Neuronal stem cell (in vitro differentiated cells): ENCODE measurements around the gene PRKN.

ENCODE experiments used
- DNase-seq: peaks from one replicate; pipeline ENCODE4 v3.0.0-alpha.2; 2013; ENCODE audit warnings: low spot score
- H2AFZ ChIP-seq: one replicate; pipeline ENCODE4 v1.6.1; 2013; ENCODE audit warnings: mild to moderate bottlenecking, low read length, inconsistent platforms
- H2AK5ac ChIP-seq: 2 replicates; pipeline ENCODE4 v1.6.1; 2013; ENCODE audit warnings: low read depth, mild to moderate bottlenecking, inconsistent platforms, low read length, moderate library complexity, mixed read lengths
- H2BK120ac ChIP-seq: 2 replicates; pipeline ENCODE4 v1.6.1; 2013; ENCODE audit warnings: low read depth, mild to moderate bottlenecking, inconsistent platforms, low read length, moderate library complexity, mixed read lengths
- H2BK12ac ChIP-seq: one replicate; pipeline ENCODE4 v1.6.1; 2013; ENCODE audit warnings: low read length, inconsistent platforms
- H2BK15ac ChIP-seq: 2 replicates; pipeline ENCODE4 v1.6.1; 2013; ENCODE audit warnings: mild to moderate bottlenecking, low read length, inconsistent platforms, mixed read lengths
- H2BK5ac ChIP-seq: one replicate; pipeline ENCODE4 v1.6.1; 2013; ENCODE audit warnings: inconsistent platforms, mild to moderate bottlenecking, low read length, moderate library complexity
- H3K14ac ChIP-seq: one replicate; pipeline ENCODE4 v1.6.1; 2013; ENCODE audit warnings: low read length, inconsistent platforms
- H3K18ac ChIP-seq: 2 replicates; pipeline ENCODE4 v1.6.1; 2013; ENCODE audit warnings: low read length, inconsistent platforms
- H3K23ac ChIP-seq: 2 replicates; pipeline ENCODE4 v1.6.1; 2013; ENCODE audit warnings: low read depth, mild to moderate bottlenecking, mixed read lengths, low read length, inconsistent platforms; ENCODE audit not compliant: poor library complexity
- H3K27ac ChIP-seq: replicated peaks from 3 replicates; pipeline ENCODE4 v1.5.1; 2013; ENCODE audit warnings: low read length, inconsistent platforms
- H3K27me3 ChIP-seq, 3 experiments: 2 replicates each; pipeline ENCODE4 v1.6.1; 2013; ENCODE audit warnings: low read length in 3 of 3, mild to moderate bottlenecking in 2 of 3, inconsistent platforms in 1 of 3, low read depth in 1 of 3, mixed read lengths in 1 of 3, moderate library complexity in 1 of 3; ENCODE audit not compliant: control insufficient read depth in 3 of 3, insufficient read depth in 3 of 3
- H3K36me3 ChIP-seq, 2 donors: replicated peaks in 1 of 2; 2 replicates each; pipeline ENCODE4 v1.6.1; 2013; ENCODE audit warnings: low read length in 2 of 2; ENCODE audit not compliant: control insufficient read depth in 2 of 2, insufficient read depth in 2 of 2
- H3K4ac ChIP-seq: 2 replicates; pipeline ENCODE4 v1.6.1; 2013; ENCODE audit warnings: inconsistent platforms, mild to moderate bottlenecking, low read length, moderate library complexity
- H3K4me1 ChIP-seq, 2 donors: 1 replicate in 1 of 2; 2 replicates in 1 of 2; pipeline ENCODE4 v1.6.1; 2013; ENCODE audit warnings: low read length in 2 of 2, low read depth in 1 of 2; ENCODE audit not compliant: control insufficient read depth in 2 of 2, insufficient read depth in 1 of 2
- H3K4me2 ChIP-seq: one replicate; pipeline ENCODE4 v1.6.1; 2013; ENCODE audit warnings: mild to moderate bottlenecking, low read length, inconsistent platforms; ENCODE audit not compliant: insufficient read depth, poor library complexity, severe bottlenecking
- H3K4me3 ChIP-seq, 2 donors: 2 replicates each; pipeline ENCODE4 v1.5.1; 2013; ENCODE audit warnings: low read length in 2 of 2, mild to moderate bottlenecking in 2 of 2, inconsistent platforms in 1 of 2, moderate library complexity in 1 of 2
- H3K79me1 ChIP-seq: one replicate; pipeline ENCODE4 v1.6.1; 2013; ENCODE audit warnings: low read depth, mild to moderate bottlenecking, inconsistent platforms, low read length, moderate library complexity
- H3K9ac ChIP-seq: one replicate; pipeline ENCODE4 v1.6.1; 2013; ENCODE audit warnings: mild to moderate bottlenecking, low read depth, low read length, inconsistent platforms; ENCODE audit not compliant: poor library complexity
- H3K9me3 ChIP-seq, 2 donors: replicated peaks in 1 of 2; 2 replicates each; pipeline versions ENCODE3 to v1.6.1; 2013; ENCODE audit warnings: low read length in 2 of 2, mild to moderate bottlenecking in 2 of 2, inconsistent platforms in 1 of 2, low read depth in 1 of 2, mixed read lengths in 1 of 2, moderate library complexity in 1 of 2; ENCODE audit not compliant: control insufficient read depth in 2 of 2, insufficient read depth in 1 of 2
- H4K8ac ChIP-seq: one replicate; pipeline ENCODE4 v1.6.1; 2013; ENCODE audit warnings: low read depth, mild to moderate bottlenecking, inconsistent platforms, low read length, moderate library complexity
- H4K91ac ChIP-seq: one replicate; pipeline ENCODE4 v1.6.1; 2013; ENCODE audit warnings: low read length, low read depth, mild to moderate bottlenecking, inconsistent platforms; ENCODE audit not compliant: poor library complexity
- WGBS, 2 donors: extraction: QIAGEN DNeasy Blood & Tissue Kit; methylation state at CpG; one replicate each; pipeline ENCODE4 v1.1.7; 2013; ENCODE audit warnings: missing lambda C conversion rate in 2 of 2, mixed read lengths in 1 of 2; ENCODE audit not compliant: insufficient read length in 2 of 2, insufficient replicate concordance in 1 of 2; ENCODE audit errors: extremely low coverage in 2 of 2; 5-methylcytosine and 5-hydroxymethylcytosine counted together

Gene PRKN

GRCh38 chr6:161302949-161303348 is 1424.6 kb downstream of the PRKN start:
- no peak for DNase-seq
- Histone ChIP-seq H3K18ac (no peak overlapping the region), H3K79me1 (no peaks in the 10 kb centered on the region), H2BK120ac (no peak overlapping the region), H4K8ac (no peak overlapping the region), H3K27ac (no peak overlapping the region), H3K4ac (no peak overlapping the region), H3K23ac (no peak overlapping the region), H3K27me3 (peaks cover 0 to 9% (median 0%) of the 10 kb centered on the region in 3 experiments), H2BK12ac (no peak overlapping the region), H3K4me3 (no peak overlapping the region), H3K14ac (no peak overlapping the region), H2BK15ac (no peak overlapping the region), H2AFZ (no peak overlapping the region), H2BK5ac (no peak overlapping the region), H4K91ac (no peak overlapping the region), H3K9ac (no peak overlapping the region), H3K4me2 (no peak overlapping the region), H3K9me3 (peaks cover 0 to 2% of the 10 kb centered on the region in 2 donors), H3K36me3 (peaks cover 0 to 3% of the 10 kb centered on the region in 2 donors), H3K4me1 (no peaks in the 10 kb centered on the region), H2AK5ac (no peak overlapping the region)
- no CpG with 5 or more reads among the region's 6 CpGs for WGBS, 2 donors

DNA sequence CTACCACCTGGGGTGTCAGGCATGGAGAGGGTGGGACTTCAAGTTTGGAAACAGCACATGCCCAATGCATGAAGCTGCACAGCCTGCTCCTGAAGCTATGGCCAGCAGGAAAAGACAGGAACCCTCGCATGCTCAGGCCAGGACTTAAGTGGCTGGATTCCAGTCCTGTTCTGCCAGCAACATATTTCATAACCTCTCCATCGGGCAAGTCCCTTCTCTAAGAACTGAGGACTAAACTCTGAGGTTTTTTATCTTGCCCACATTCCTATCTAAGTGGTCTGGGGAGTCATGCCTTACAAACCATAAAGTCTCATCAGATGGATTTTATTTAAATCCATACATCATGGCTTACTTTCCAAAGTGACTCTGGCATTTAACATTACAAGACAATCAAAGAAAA is 1426.2 kb downstream of the PRKN start:
- Histone ChIP-seq H3K9me3 (peaks cover 2 to 3% of the 10 kb centered on the region in 2 donors), H2BK120ac (no peak overlapping the region), H3K27ac (no peak overlapping the region), H2AK5ac (no peak overlapping the region), H3K4me3 (peak overlapping the region in 1 of 2 donors; percentile 23), H3K4me1 (no peaks in the 10 kb centered on the region), H4K8ac (no peak overlapping the region), H3K14ac (peak overlapping the region; percentile 8), H3K9ac (no peak overlapping the region), H2BK15ac (peak overlapping the region; percentile 11), H3K27me3 (peaks cover 0 to 9% (median 0%) of the 10 kb centered on the region in 3 experiments), H3K4ac (no peak overlapping the region), H3K79me1 (no peaks in the 10 kb centered on the region), H4K91ac (no peak overlapping the region), H3K18ac (peak overlapping the region; percentile 80), H2AFZ (no peak overlapping the region), H2BK12ac (no peak overlapping the region), H3K36me3 (peaks cover 0 to 3% of the 10 kb centered on the region in 2 donors), H3K23ac (peak overlapping the region; percentile 85), H2BK5ac (no peak overlapping the region), H3K4me2 (no peak overlapping the region)
- no CpG with 5 or more reads among the region's 2 CpGs for WGBS, 2 donors
- no peak for DNase-seq

- Histone ChIP-seq H3K27me3 (peaks cover 0 to 9% (median 0%) of the 10 kb centered on the region in 3 experiments), H2AFZ (no peak overlapping the region), H3K4me1 (no peaks in the 10 kb centered on the region), H3K9ac (no peak overlapping the region), H3K4me2 (no peak overlapping the region), H2BK12ac (no peak overlapping the region), H2BK5ac (no peak overlapping the region), H3K9me3 (peaks cover 2 to 7% of the 10 kb centered on the region in 2 donors), H3K79me1 (no peaks in the 10 kb centered on the region), H2BK15ac (no peak overlapping the region), H3K27ac (no peak overlapping the region), H2AK5ac (no peak overlapping the region), H3K4me3 (no peak overlapping the region), H3K18ac (no peak overlapping the region), H4K91ac (no peak overlapping the region), H3K4ac (no peak overlapping the region), H3K36me3 (peaks cover 0 to 3% of the 10 kb centered on the region in 2 donors), H3K23ac (no peak overlapping the region), H4K8ac (no peak overlapping the region), H2BK120ac (no peak overlapping the region), H3K14ac (no peak overlapping the region)
- DNase-seq = no peak
These were observed 1426.7 kb downstream of the PRKN start for GRCh38 chr6:161300823-161301222.

DNA sequence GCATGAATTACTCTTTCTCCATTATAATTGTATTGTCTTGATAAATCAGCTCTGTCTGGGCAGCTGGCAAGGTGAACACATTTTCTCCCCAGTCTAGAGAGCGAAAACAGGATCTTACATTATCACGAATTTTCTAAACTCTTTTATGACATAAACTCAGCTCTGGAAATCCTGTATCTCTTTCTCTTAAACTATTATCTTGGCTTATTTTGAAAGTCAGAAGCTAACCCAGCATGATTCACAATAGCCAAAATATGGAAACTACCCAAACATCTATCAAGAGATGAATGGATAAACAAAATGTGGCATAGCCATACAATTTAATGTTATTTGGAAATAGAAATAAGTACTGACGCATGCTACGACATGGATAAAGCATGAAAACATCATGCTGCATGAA is 1427.8 kb downstream of the PRKN start:
- H2BK12ac ChIP-seq = no peak overlapping the region
- no peak for DNase-seq
- H3K4me1 ChIP-seq = no peaks in the 10 kb centered on the region
- H3K4me3 ChIP-seq = no peak overlapping the region
- peaks cover 2 to 16% of the 10 kb centered on the region in 2 donors for H3K9me3 ChIP-seq
- peaks cover 0 to 9% (median 0%) of the 10 kb centered on the region in 3 experiments for H3K27me3 ChIP-seq
- H2AK5ac ChIP-seq = no peak overlapping the region
- no peak overlapping the region for H3K14ac ChIP-seq
- no peak overlapping the region for H3K4ac ChIP-seq
- H3K4me2 ChIP-seq = no peak overlapping the region
- WGBS, 2 donors = no CpG with 5 or more reads among the region's 4 CpGs
- no peak overlapping the region for H3K18ac ChIP-seq
- no peak overlapping the region for H3K27ac ChIP-seq
- no peaks in the 10 kb centered on the region for H3K79me1 ChIP-seq
- H4K91ac ChIP-seq = no peak overlapping the region
- peaks cover 0 to 3% of the 10 kb centered on the region in 2 donors for H3K36me3 ChIP-seq
- no peak overlapping the region for H2AFZ ChIP-seq
- no peak overlapping the region for H2BK5ac ChIP-seq
- no peak overlapping the region for H2BK120ac ChIP-seq
- no peak overlapping the region for H2BK15ac ChIP-seq
- no peak overlapping the region for H4K8ac ChIP-seq
- H3K23ac ChIP-seq = no peak overlapping the region
- H3K9ac ChIP-seq = no peak overlapping the region
